ENCODE measurements around the gene TLR4.
A peak's percentile ranks its signal among the peaks of the same experiment; 100 is the strongest.

The TLR4 gene

GRCh38 chr9:117704024-117704575 lies at the start of gene TLR4:
TSS of gene TLR4 (plus strand) at chr9:117704403. CDS start at chr9:117704473, 70 bp downstream.
- peak; percentile 64 for FAIRE-seq

DNA sequence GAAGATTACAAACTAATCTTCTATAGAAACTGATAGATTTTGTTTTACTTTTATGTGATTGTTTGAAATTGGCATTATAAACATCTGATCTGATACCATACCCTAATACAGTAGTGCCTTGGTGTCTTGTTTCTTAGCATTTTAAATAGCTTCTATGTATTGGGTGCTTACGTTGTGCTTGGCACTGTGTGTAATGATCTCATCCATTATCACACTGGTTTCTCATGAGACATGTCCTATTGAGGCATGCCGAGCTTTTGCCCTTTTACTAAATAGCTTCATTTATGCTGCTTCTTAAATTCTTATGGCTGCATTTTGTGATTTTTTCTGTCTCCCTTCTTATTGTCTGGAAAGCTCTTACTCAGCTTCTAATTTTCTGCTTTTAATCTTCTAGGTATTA lies 48.2 kb upstream of the TLR4 start:
- no peak for FAIRE-seq

DNA sequence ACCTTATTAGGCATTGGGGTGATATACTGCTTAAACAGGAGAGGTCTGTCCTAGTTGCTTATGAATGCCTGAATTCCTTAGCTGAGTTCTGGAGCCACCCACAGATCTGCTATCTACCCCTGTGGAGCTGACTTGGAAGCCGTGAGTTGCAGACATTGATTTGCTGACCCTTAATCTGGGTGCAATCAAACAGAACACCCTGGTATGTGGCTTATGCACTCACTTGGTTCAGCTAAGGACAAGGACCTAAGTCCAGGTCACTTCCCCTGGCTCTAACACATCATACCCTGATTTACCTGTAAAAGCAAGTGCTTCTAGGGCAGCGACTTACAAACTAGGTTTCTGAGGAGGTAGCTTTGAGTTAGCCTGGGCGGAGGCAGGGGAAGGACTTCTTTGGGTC lies 41.6 kb upstream of the TLR4 start:
- FAIRE-seq = no peak

GRCh38 chr9:117664419-117664818 lies 39.8 kb upstream of the TLR4 start:
- no peak for FAIRE-seq

GRCh38 chr9:117665601-117666385 lies 38.4 kb upstream of the TLR4 start:
- no peak for FAIRE-seq

- no peak for FAIRE-seq
These were observed 32.7 kb upstream of the TLR4 start for GRCh38 chr9:117671468-117671867.

- FAIRE-seq = no peak
These were observed 31.8 kb upstream of the TLR4 start for GRCh38 chr9:117672369-117672768.

GRCh38 chr9:117677572-117677971 lies 26.6 kb upstream of the TLR4 start:
- FAIRE-seq = no peak

GRCh38 chr9:117678871-117679270 lies 25.3 kb upstream of the TLR4 start:
- peak; percentile 92 for FAIRE-seq

GRCh38 chr9:117679416-117679815 lies 24.8 kb upstream of the TLR4 start:
- FAIRE-seq = no peak

DNA sequence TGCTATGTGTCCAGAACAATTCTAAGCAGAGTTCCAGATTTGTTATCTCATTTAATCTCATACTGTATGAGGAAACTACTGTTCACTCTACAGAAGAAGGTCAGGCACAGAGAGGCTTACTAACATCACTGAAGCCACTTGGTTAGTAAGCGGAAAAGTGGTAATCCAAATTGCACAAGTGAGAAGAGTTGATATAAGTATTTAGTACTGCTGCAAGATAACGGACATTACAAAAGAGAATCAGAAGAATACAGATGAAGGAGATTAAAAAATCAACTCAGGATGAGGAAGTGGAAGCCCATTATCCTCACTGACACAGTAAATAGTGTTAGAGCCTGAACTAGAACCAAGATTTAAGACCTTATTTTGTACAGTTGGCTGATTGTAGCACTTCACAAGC lies 22.3 kb upstream of the TLR4 start:
- no peak for FAIRE-seq

DNA sequence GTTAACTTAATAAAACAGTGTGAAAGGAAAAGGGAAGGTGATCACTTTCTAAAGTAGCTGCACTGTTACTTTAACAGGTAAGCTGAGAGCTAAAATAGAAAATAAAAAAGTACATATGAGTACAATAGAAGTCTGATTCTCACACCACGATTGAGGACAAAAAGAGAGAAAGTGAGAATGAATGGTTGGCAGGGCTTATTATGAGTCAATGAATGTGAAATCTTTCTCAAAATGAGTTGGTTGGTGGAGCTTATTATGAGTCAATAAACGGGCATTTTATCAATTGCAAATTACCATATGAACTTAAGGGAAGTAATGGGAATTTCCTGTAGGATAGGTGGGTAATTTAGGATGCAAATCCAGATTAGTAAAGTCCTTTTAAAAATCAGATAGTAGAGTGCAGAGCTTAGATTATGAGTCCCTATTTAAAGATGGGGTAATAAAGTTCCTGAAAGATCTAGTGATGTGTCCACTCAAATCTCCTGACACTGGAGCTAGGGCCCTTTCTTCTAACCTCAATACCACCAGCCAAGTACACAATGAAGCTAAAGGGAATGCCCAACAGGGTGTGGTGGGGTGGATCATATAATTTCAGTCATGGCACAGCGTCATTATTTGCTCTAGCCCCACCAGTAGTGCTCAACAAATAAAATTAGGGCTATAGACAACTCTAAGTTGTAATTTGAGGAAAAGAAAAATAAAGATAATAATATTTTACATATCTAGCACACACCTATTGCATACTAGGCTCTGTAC lies 21.1 kb upstream of the TLR4 start:
- FAIRE-seq = no peak

- FAIRE-seq = no peak
These were observed 16.7 kb upstream of the TLR4 start for GRCh38 chr9:117687532-117687931.

GRCh38 chr9:117691367-117691766 lies 12.8 kb upstream of the TLR4 start:
- no peak for FAIRE-seq

GRCh38 chr9:117696154-117696553 lies 8.0 kb upstream of the TLR4 start:
- FAIRE-seq = no peak

GRCh38 chr9:117697046-117697445 lies 7.2 kb upstream of the TLR4 start:
- no peak for FAIRE-seq

DNA sequence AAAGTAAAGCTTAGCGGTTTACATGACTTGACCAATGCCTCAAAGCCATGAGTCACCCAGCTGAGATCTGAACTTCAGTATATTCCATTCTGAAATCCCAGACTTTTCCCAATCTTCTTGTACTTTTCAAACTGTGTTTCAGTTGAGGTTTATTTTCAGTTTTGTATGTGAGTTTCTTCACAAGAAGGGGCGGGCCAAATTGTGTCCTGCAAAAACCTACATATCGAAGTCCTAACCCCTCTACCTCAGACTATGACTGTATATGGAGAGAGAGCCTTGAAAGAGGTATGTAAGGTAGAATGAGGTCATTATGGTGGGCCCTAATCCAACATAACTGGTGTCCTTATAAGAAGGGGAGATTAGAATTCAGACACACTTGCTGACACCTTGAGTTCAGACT lies 666 bp upstream of the TLR4 start:
- no peak for FAIRE-seq

GRCh38 chr9:117704597-117704996 lies 394 bp downstream of the TLR4 start:
- FAIRE-seq = no peak

GRCh38 chr9:117705386-117705785 lies 1.2 kb downstream of the TLR4 start:
- FAIRE-seq = no peak

- FAIRE-seq = no peak
These were observed 2.4 kb downstream of the TLR4 start for GRCh38 chr9:117706421-117707116.

DNA sequence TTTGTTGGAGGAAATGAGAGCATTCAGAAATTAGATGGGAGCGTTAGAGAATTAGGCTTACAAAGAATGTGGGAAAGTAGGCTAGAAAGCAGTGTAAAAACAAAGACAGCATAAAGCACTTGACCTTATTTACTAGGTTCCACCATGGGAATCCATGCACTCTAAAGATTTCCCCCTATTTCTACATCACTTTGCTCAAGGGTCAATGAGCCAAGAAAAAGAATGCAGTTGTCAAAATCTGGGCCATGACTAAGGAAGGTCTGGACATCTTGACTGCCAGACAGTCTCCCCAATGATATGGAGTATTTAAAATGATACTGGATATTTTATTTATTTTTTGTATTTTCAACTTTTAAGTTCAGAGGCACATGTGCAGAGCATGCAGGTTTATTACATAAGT lies 3.4 kb downstream of the TLR4 start:
- no peak for FAIRE-seq

- no peak for FAIRE-seq
These were observed 5.7 kb downstream of the TLR4 start for GRCh38 chr9:117709936-117710335.

GRCh38 chr9:117714282-117714681 lies 10.1 kb downstream of the TLR4 start:
- FAIRE-seq = no peak

Measured in colon (tissue), 2 donors.